CD4-positive, alpha-beta T cell treated with Interferon alpha-2 for 1 hour (primary cell): ENCODE results near the gene SGK1.

Experiments
- DNase-seq, 2 donors: peaks; one replicate each; pipeline ENCODE4 v3.0.0-alpha.2; 2020 to 2022

Gene SGK1

GRCh38 chr6:134165561-134166201 lies 152.2 kb downstream of the SGK1 start:
- DNase-seq, result no peak

- no peak for DNase-seq
These were observed 153.6 kb downstream of the SGK1 start for GRCh38 chr6:134164300-134164699.

GRCh38 chr6:134162932-134163331 lies 155.0 kb downstream of the SGK1 start:
- DNase-seq, result no peak

GRCh38 chr6:134161041-134161440 lies 156.9 kb downstream of the SGK1 start:
- DNase-seq, result no peak

GRCh38 chr6:134152767-134153485 lies 165.0 kb downstream of the SGK1 start:
- DNase-seq, result no peak

GRCh38 chr6:134148566-134148965 lies 169.3 kb downstream of the SGK1 start:
- DNase-seq, result no peak

GRCh38 chr6:134147034-134147533 lies 170.8 kb downstream of the SGK1 start:
- no peak for DNase-seq

GRCh38 chr6:134146268-134147033 lies 171.5 kb downstream of the SGK1 start:
- no peak for DNase-seq

- no peak for DNase-seq
These were observed 172.1 kb downstream of the SGK1 start for GRCh38 chr6:134145786-134146185.

GRCh38 chr6:134138226-134138975 lies 179.5 kb downstream of the SGK1 start:
- DNase-seq, result no peak

GRCh38 chr6:134134654-134135053 lies 183.3 kb downstream of the SGK1 start:
- no peak for DNase-seq

GRCh38 chr6:134132494-134133141 lies 185.3 kb downstream of the SGK1 start:
- DNase-seq, result no peak

GRCh38 chr6:134131530-134132139 lies 186.3 kb downstream of the SGK1 start:
- DNase-seq, result no peak

- no peak for DNase-seq
These were observed 189.8 kb downstream of the SGK1 start for GRCh38 chr6:134128146-134128545.

- peak in 1 of 2 donors; percentile 57 for DNase-seq
These were observed 194.2 kb downstream of the SGK1 start for GRCh38 chr6:134123666-134124208.

- DNase-seq, result no peak
These were observed 195.1 kb downstream of the SGK1 start for GRCh38 chr6:134122775-134123174.

GRCh38 chr6:134119486-134119885 lies 198.4 kb downstream of the SGK1 start:
- no peak for DNase-seq
